GM19240 (cell line): Measurements from ENCODE around the gene PLEKHG4B.
"Not testable (repeated sequence)": the region's sequence is repeated elsewhere in the genome, so short reads cannot be mapped to it uniquely, and the experiment has no call there.

Source experiments
- DNase-seq: peaks from one replicate; pipeline ENCODE4 v3.0.0; 2011; ENCODE audit warnings: low spot score; ENCODE audit not compliant: insufficient read length

PLEKHG4B gene

DNA sequence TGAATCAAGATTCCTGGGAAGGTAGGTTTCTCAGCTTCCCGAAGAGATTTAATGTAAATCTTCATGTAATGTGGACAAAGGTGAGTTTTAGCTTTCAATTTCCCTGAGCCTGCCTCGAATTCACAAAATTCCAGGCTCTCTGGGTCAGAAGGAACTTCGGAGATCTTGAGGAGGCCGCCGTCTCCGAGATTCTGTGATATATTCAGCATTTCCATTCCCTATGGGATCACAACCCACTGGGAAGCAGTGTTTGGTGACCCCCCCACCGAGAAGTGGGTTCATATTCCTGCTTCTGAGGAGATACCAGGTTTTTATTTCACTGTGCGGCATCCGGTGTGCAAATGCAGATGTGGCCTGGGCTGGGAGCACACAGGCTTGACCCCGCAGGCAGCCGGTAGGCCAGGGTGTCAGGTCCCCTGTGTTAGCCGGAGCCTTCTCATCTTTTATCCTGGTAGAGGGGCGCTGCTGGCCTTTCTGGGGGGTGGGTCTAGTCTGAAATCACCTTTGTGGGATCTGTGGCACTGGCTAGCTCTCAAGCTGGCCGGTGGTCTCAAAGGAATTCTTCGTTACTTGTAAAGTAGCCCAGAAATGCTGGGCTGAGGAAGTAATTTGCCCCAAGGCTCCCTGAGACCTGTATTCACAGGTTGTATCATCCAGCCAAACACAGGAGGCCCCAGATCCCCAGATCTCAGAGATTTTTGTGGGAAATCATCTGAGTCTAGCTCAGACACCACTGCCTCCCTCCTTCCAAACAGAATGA, 1.4 kb downstream of the PLEKHG4B start:
- no peak for DNase-seq

DNA sequence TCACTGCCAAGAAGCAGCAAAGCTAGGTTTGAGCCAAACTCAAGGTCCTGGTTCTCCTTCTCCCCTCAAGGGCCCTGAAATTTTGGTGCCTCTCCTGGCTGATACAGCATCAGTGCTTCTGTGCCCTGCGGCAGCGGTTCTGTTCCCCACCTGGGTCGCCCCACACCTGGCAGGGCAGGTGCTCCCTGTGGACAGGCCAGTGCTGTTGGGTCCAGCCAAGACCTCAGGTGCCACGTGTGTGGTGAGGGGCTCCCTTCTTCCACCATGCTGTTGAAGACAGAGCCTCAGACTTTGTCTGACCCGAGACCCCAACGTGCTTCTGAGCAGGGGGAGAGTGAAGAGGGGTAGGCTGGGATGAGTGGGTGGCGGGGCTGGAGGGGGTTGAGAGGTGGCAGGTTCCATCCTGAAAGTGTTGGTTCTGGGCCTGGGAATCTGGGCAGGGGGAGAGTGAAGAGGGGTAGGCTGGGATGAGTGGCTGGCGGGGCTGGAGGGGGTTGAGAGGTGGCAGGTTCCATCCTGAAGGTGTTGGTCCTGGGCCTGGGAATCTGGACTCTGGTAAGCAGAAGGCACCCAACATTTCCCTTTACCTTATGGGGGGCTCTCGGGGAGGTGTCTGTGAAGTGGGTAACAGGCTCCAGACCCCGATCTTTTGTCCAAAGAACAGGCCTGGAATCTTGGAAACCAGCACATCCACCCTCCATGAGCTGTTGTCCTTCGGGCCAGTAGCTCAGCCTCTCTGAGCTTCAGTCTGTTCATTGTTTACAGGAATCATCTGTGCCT, 2.3 kb downstream of the PLEKHG4B start:
- no peak for DNase-seq

DNA sequence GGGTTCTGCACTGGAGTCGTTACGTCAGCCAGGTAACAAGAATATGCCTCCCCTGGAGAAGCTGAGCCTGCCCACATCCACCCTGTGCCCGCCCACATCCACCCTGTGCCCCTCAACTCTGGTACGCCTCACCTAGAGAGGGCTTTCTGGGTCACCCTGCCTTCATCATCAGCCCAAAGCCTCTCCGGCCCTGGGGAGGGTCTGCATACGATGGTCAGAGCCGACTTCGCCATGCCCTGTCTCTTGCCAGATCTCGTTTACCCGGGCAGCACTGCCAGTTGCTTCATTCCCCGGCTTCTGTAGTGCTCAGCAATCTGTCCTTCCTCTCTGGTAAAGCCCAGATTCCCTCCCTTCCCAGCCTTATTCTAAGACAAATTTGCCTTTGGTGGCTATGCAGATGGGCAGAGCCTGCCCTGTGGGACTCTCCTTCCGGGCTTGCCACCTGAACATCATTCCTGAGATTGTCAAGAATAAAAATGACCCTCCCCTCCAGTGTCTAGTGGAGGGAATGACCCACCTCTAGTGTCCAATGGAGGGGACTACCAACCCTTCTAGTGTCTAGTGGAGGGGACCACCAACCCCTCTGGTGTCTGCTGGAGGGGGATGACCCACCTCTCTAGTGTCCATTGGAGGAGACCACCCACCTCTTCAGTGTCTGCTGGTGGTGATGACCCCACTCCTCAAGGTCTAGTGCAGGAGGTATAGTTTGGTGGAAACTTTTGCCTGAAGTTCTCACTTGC, 3.4 kb downstream of the PLEKHG4B start:
- DNase-seq: no peak

DNA sequence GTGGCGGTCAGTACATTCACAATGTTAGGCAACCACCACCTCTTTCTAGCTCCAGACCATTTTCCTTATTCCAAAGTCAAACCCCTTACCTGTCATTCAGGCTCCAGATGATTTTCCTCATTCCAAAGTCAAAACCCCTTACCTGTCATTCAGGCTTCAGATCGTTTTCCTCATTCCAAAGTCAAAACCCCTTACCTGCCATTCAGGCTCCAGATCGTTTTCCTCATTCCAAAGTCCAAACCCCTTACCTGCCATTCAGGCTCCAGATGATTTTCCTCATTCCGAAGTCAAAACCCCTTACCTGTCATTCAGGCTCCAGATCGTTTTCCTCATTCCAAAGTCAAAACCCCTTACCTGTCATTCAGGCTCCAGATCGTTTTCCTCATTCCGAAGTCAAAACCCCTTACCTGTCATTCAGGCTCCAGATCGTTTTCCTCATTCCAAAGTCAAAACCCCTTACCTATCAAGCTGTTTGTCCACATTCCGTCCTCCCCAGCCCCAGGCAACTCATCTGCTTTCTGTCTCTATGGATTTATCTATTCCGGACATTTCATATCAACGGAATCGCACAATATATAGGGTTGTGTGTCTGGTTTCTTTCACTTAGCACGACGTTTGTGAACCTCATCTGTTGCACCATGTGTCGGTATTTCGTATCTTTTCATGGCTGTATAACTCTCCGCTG, 5.2 kb downstream of the PLEKHG4B start:
- no peak for DNase-seq

DNA sequence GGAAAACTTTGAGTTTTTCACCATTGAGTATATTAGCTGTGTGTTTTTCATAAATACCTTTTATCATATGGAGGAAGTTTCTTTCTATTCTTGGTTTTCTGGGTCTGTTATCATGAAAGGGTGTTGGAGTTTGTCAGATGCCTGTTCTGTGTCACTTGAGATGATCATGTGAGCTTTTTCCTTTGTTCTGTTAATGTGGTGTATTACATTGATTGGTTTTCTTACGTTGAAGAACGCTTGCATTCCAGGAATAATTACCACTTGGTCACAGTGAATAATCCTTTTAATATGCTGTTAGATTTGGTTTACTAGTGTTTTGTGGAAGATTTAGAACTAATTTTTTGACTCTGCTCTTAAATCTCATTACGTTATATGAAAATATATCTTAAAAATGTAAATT, 7.8 kb downstream of the PLEKHG4B start:
- no peak for DNase-seq

GRCh38 chr5:102411-103043, 10.6 kb downstream of the PLEKHG4B start:
- DNase-seq: no peak

GRCh38 chr5:104106-104505, 12.1 kb downstream of the PLEKHG4B start:
- not testable (repeated sequence) for DNase-seq

DNA sequence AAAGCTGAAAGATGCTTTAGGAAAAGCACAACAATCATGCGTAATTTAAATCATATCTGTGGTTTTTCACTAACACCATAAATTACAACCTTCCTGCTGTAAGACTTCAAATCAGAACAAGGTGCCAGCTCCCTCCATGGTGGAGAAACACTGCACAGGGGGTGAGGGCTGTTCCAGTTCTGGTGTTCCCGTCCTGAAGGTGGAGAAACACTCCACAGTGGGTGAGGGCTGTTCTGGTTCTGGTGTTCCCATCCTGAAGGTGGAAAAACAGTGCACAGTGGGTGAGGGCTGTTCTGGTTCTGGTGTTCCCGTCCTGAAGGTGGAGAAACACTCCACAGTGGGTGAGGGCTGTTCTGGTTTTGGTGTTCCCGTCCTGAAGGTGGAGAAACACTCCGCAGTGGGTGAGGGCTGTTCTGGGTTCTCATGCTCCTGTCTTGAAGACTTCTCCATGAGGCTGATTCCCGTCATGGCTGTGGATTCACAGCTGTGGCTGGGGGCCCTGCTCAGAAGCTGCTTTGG, 12.9 kb downstream of the PLEKHG4B start:
- DNase-seq: no peak

- DNase-seq: no peak
Measured at GRCh38 chr5:105504-106070, 13.6 kb downstream of the PLEKHG4B start.

GRCh38 chr5:106587-106986, 14.6 kb downstream of the PLEKHG4B start:
- DNase-seq: no peak

DNA sequence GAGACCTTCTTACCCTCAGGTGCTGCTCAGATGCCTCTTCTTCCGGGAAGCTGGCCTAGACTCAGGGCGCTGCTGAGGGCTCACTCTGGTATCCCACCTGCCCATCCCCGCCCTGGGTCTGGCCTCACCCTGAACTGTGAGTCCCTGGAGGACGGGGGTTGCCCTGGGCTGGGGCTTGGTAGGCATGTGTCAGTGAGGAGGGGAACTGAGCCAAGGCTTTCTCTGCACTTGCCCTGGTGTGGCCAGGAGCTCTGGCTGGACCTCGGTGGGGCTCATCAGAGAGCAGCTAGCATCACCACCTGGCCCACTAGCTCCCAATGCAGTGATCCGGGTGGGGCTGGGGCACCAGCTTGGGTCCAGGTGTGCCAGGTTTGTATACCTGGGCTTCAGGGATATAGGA, 15.6 kb downstream of the PLEKHG4B start:
- DNase-seq: no peak

GRCh38 chr5:109826-110225, 17.9 kb downstream of the PLEKHG4B start:
- DNase-seq: no peak

DNA sequence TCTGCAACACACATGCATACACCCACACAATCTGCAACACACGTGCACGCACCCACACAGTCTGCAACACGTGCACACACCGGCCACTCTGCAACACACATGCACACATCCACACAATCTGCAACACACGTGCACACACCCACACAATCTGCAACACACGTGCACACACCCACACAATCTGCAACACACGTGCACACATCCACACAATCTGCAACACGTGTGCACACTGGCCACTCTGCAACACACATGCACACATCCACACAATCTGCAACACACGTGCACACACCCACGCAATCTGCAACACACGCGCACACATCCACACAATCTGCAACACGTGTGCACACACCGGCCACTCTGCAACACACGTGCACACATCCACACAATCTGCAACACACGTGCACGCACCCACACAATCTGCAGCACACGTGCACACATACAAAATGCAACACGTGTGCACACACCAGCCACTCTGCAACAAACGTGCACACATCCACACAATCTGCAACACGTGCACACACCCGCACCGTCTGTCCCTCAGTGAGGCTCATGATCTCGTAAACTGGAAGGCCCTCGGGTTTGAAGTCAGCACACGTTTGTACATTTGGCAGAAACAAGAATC, 18.4 kb downstream of the PLEKHG4B start:
- no peak for DNase-seq

GRCh38 chr5:111171-111570, 19.2 kb downstream of the PLEKHG4B start:
- no peak for DNase-seq

- no peak for DNase-seq
Measured at GRCh38 chr5:119486-120097, 27.6 kb downstream of the PLEKHG4B start.

GRCh38 chr5:121432-121831, 29.5 kb downstream of the PLEKHG4B start:
- DNase-seq: no peak

DNA sequence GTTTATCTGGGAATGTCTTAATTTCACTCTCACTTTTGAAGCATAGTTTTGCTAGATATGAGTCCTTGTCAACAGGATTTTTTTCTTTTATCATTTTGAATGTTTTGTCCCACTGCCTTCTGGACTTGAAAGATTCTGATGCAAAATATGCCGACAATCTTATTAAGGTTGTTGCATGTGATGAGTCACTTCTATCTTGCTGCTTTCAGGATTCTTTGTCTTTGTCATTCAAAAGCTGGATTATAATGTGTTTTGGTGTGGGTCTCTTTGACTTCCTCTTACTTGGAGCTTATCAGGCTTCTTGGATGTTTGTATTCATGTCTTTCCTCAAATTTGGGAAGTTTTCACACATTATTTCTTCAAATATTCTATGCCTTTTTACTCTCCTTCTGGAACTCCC, 33.8 kb downstream of the PLEKHG4B start:
- no peak for DNase-seq

- DNase-seq: no peak
Measured at GRCh38 chr5:126806-127205, 34.8 kb downstream of the PLEKHG4B start.

DNA sequence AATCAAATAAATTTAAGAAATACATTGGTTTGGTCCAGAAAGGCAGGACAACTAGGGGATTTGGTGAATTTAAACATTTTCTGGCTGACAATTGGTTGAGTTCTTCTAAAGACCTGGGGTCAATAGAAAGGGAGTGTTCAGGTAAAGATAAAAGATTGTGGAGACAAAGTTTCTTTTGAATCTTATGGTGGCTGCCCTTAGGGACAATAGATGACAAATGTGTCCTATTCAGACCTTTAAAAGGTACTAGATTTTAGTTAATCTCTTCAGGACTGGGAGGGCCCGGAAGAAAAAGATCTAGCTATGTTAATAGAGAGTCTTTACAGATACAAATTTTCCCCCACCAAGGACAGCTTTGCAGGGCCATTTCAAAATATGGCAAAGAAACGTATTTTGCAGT, 35.9 kb downstream of the PLEKHG4B start:
- DNase-seq: no peak

- no peak for DNase-seq
Measured at GRCh38 chr5:128446-128845, 36.5 kb downstream of the PLEKHG4B start.
